Fibroblast of the aortic adventitia (primary cell): Measurements from ENCODE around the gene DGKD. TPM values are rescaled to one million over a fixed set of nuclear protein-coding genes. Genes with fewer than 3 reads are reported as not detected.

ENCODE experiments used
- DNase-seq: peaks from one replicate; pipeline ENCODE4 v3.0.0-alpha.2; 2010; ENCODE audit warnings: low read depth
- H3K4me3 ChIP-seq: 2 replicates; pipeline ENCODE4 v1.5.1; 2011; ENCODE audit warnings: low read depth, mild to moderate bottlenecking, control low read depth, low read length, moderate library complexity
- CTCF ChIP-seq: IDR thresholded peaks from 2 replicates; pipeline ENCODE4 v1.5.1; 2011; ENCODE audit warnings: mild to moderate bottlenecking, low read length, control low read depth, inconsistent platforms; ENCODE audit not compliant: insufficient read depth
- total RNA-seq: library from RNA; depleted of rRNA; stranded (reverse); fragments of >200 nt; gene quantifications from 2 replicates; pipeline ENCODE4 v1.2.3, GENCODE V29; 2012; ENCODE audit warnings: low replicate concordance

The DGKD gene
- total RNA-seq, 1 donor = 4.1 TPM

- peak; percentile 51 for DNase-seq
- TF ChIP-seq CTCF = no peak
- no peak overlapping the region for H3K4me3 ChIP-seq
Measured at GRCh38 chr2:233414777-233415570, 60.7 kb downstream of the DGKD start.

GRCh38 chr2:233416199-233416598, 61.9 kb downstream of the DGKD start:
- DNase-seq = no peak
- H3K4me3 ChIP-seq = no peak overlapping the region
- no peak for TF ChIP-seq CTCF

- no peak for DNase-seq
- no peak for TF ChIP-seq CTCF
- no peak overlapping the region for H3K4me3 ChIP-seq
Measured at GRCh38 chr2:233416706-233417105, 62.4 kb downstream of the DGKD start.

GRCh38 chr2:233417282-233417681, 63.0 kb downstream of the DGKD start:
- no peak for DNase-seq
- H3K4me3 ChIP-seq = no peak overlapping the region
- no peak for TF ChIP-seq CTCF

- DNase-seq = no peak
- no peak for TF ChIP-seq CTCF
- no peak overlapping the region for H3K4me3 ChIP-seq
Measured at GRCh38 chr2:233418052-233418760, 63.9 kb downstream of the DGKD start.

- DNase-seq = no peak
Measured at GRCh38 chr2:233418761-233419546, 64.7 kb downstream of the DGKD start.

More at GRCh38 chr2:233418761-233419546, 64.7 kb downstream of the DGKD start:
- TF ChIP-seq CTCF = no peak
- no peak overlapping the region for H3K4me3 ChIP-seq
